Subcutaneous adipose tissue (tissue), 4 donors: ENCODE measurements around the gene HELB. TPM values are rescaled to one million over a fixed set of nuclear protein-coding genes. Genes with fewer than 3 reads are reported as not detected.

Experiments
- CTCF ChIP-seq: fragments of 450-650 bp; IDR thresholded peaks from one replicate; pipeline ENCODE4 v1.5.1; 2016; ENCODE audit warnings: low read depth, mild to moderate bottlenecking, control low read depth, antibody characterized with exemption, moderate library complexity
- total RNA-seq, 4 donors: library from RNA; depleted of rRNA; stranded (reverse); fragments of >200 nt; gene quantifications; one replicate each; pipeline ENCODE4 v1.1.0, GENCODE V29; 2016

HELB gene
- total RNA-seq, 4 donors from 2014 or later = 4.0 to 7.5 (median 6.1) TPM

DNA sequence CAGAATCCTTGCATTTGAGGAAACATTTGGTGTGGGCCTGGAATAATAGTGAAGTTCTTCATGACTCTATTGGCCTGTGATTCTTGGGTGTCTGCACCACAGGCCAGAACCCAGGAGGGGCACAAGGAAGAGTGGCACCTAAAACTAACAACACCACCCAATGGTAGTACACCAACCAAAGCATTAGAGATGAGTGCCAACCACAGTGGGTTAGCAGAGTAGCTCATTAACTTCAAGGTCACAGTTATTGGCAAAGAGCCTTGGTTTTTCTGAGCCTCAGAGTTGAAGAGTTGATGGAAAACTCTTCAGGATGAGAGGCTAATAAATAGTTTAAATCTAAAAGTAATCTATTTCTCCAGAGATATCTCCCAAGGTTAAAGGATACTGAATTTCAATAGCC, 57.0 kb downstream of the HELB start:
- TF ChIP-seq CTCF = no peak

DNA sequence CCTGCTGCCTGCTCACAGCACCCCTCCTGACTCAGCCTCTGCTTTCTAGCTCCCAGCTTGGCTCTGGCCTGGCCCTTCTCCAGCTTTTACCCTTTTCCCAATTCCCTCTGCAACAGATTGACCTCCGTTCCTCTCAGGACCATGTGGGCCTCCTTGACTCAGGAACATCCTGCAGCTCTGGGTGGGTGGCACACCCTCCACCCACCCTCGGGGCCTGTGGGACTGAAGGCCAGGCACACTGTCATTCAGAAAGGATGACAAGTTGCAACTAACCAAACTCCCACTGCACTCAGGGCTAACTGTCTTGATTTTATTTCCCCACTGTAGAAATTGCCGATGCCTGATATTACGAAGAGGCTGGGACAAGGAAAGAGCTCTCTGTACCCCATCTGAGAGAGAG, 59.4 kb downstream of the HELB start:
- no peak for TF ChIP-seq CTCF

DNA sequence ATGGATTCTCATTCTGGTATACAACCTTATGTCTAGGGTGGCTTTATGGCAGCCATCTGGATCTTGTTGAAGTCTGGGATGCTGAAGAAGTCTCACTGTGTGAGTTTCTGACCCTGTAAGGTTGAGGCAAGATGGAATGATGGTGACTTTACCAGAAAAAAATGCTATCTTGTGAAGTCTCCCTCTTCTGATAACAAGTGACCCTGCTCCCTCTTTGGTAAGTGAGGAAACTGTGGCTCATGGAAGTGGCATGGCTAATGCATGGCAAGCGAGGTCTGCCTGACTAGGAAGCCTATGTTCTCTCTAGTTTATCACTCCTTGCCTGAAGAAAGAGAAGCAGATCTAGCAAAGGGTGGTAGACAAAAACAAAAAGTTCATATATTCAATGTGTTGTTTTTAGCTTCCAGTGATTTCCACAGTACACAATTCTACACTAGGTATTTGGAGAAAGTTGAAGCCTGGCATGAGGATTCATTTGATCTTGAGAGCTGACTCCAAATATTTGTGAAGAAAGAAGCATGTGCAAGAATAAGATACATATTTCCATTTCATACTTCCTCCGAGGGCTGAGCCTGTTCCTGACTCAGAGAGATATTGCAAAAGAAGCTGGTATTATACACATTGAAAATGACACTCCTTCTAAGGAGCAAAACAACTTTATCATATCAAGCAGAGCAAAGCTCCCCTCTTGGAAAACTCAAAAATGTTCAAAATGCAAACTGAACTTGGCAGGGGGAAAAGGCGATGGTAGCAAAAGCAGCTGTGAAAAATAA, 63.6 kb downstream of the HELB start:
- TF ChIP-seq CTCF = no peak

DNA sequence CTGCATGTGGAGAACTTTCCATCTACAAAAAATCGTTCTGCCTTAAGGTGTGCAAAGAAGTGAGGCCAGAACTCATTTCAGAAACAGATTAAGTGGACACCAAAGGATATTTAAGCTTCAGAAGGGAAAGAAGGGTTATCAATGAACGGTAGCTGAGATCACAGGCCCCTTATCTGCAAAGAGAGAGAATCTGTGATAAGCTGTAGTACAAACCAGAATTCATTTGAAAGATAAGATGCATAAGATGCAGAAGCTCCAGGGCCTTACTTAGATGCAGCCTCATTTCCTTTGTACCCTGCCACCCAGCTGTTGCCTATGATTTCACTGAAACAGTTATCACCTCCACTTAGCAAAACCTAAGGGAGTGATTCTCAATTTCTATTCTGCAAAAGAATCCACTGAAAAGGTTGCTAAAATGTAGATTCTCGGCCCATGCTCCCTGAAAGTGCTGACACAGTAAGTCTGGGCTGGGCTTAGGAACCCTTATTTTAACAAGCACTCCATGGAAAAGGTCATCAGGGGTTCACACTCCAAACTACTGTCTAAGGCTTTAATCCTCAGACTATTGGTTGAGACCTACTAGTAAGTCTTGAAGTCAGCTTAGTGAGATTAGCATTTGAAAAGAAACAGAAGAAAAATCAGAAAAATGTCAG, 64.8 kb downstream of the HELB start:
- no peak for TF ChIP-seq CTCF

DNA sequence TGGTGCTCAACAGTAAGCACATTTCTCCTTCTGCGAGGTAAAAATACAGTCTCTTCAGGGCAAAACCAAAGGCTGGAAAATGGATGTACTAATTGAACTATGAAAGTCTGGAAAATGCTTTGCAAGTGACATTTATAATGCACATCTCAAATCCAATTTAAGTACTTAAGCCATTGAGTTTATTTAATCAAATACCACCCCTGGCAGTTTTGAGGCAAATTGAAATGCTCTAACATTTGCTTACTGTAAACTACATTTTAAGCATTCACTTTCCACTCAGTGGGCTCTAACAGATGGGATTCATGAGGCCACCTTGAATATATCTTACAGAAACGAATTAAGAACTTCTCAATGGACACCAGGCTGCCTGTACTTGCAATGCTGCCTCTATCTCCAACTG, 69.7 kb downstream of the HELB start:
- TF ChIP-seq CTCF = no peak

- TF ChIP-seq CTCF = no peak
These were observed 73.3 kb downstream of the HELB start for GRCh38 chr12:66375560-66375959.

GRCh38 chr12:66379616-66380015, 77.3 kb downstream of the HELB start:
- TF ChIP-seq CTCF = no peak
